RWPE2 (cell line): ENCODE measurements around the gene B4GALT6.

Source experiments
- ATAC-seq: fragments of 200-7000 bp; cut with Tn5 transposase; 3 replicates; pipeline ENCODE4 v1.9.1; 2021; ENCODE audit warnings: low read depth
- DNase-seq: peaks from one replicate; pipeline ENCODE4 v3.0.0-alpha.2; 2020; ENCODE audit warnings: low spot score
- H3K27ac ChIP-seq: fragments of 450-650 bp; 2 replicates; pipeline ENCODE4 v1.5.1; 2017; ENCODE audit warnings: mild to moderate bottlenecking; ENCODE audit not compliant: poor library complexity, severe bottlenecking
- H3K27me3 ChIP-seq: fragments of 250-450 bp; sonication (Bioruptor Pico); 2 replicates; pipeline ENCODE4 v1.5.1; 2021; ENCODE audit warnings: mild to moderate bottlenecking, moderate library complexity; ENCODE audit not compliant: insufficient read depth, poor library complexity, severe bottlenecking
- H3K36me3 ChIP-seq: fragments of 250-450 bp; sonication (Bioruptor Pico); 2 replicates; pipeline ENCODE4 v1.5.1; 2020; ENCODE audit warnings: low read depth, mild to moderate bottlenecking, moderate library complexity
- H3K4me1 ChIP-seq: fragments of 250-450 bp; sonication (Bioruptor Pico); 2 replicates; pipeline ENCODE4 v1.5.1; 2021; ENCODE audit warnings: mild to moderate bottlenecking, moderate library complexity; ENCODE audit not compliant: insufficient read depth, poor library complexity, severe bottlenecking
- H3K4me3 ChIP-seq: fragments of 250-450 bp; sonication (Bioruptor Pico); 2 replicates; pipeline ENCODE4 v1.5.1; 2021; ENCODE audit warnings: mild to moderate bottlenecking, moderate library complexity; ENCODE audit not compliant: severe bottlenecking
- H3K9me3 ChIP-seq: fragments of 250-450 bp; sonication (Bioruptor Pico); 2 replicates; pipeline ENCODE4 v1.5.1; 2021; ENCODE audit warnings: mild to moderate bottlenecking, moderate library complexity; ENCODE audit not compliant: severe bottlenecking
- TF ChIP-seq, protein P1 (sequence below): fragments of 450-650 bp; IDR thresholded peaks from one replicate; pipeline ENCODE4 v1.5.1; 2017; ENCODE audit warnings: mild to moderate bottlenecking, moderate library complexity; ENCODE audit not compliant: poor library complexity, severe bottlenecking

Gene B4GALT6

DNA sequence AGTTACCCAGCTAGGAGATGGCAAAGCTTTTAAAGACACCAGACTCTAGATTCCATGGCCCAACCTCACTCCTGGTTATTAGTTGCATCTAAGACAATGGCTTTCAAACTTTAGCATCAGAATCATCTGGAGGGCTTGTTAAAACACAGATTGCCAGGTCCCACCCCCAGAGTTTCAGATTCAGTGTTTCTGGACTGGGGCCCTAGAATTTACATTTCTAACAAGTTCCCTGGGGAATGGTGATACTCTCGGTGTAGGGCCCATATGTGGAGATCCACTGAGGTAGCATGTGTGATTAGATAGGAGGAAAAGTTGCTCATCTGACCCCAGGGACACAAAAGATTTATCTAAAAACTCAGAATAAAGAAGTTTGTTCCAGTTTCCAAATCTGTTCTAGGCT is 107.2 kb downstream of the B4GALT6 start:
- TF ChIP-seq, protein P1, sequence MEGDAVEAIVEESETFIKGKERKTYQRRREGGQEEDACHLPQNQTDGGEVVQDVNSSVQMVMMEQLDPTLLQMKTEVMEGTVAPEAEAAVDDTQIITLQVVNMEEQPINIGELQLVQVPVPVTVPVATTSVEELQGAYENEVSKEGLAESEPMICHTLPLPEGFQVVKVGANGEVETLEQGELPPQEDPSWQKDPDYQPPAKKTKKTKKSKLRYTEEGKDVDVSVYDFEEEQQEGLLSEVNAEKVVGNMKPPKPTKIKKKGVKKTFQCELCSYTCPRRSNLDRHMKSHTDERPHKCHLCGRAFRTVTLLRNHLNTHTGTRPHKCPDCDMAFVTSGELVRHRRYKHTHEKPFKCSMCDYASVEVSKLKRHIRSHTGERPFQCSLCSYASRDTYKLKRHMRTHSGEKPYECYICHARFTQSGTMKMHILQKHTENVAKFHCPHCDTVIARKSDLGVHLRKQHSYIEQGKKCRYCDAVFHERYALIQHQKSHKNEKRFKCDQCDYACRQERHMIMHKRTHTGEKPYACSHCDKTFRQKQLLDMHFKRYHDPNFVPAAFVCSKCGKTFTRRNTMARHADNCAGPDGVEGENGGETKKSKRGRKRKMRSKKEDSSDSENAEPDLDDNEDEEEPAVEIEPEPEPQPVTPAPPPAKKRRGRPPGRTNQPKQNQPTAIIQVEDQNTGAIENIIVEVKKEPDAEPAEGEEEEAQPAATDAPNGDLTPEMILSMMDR = no peak
- no peak for ATAC-seq
- Histone ChIP-seq H3K4me1 (no peaks in the 10 kb centered on the region), H3K27me3 (no peaks in the 10 kb centered on the region), H3K36me3 (no peaks in the 10 kb centered on the region), H3K4me3 (no peak overlapping the region), H3K9me3 (no peaks in the 10 kb centered on the region), H3K27ac (no peak overlapping the region)
- no peak for DNase-seq

DNA sequence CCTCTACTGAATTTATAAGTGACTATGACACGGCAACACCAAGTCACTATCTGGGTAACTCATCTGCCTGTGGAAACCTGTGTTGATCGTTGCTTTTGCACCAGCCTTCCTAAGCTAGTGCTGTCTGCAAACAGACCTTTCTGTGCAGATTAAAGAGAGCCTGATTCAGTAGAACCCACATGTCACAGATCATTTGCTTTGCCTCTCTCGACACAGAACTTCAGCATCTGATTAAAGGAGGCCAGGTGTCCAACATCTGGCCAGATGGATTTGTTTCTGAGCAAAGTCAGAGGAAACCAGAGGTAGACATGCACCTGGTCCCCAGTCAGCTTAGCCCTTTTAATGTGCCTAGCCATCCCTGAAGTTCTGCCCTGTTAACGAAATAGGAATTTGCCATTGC is 107.7 kb downstream of the B4GALT6 start:
- ATAC-seq (no peak), DNase-seq (no peak)
- no peaks in the 10 kb centered on the region for H3K36me3 ChIP-seq
- TF ChIP-seq, protein P1 = no peak
- no peak overlapping the region for H3K27ac ChIP-seq
- H3K27me3 ChIP-seq = no peaks in the 10 kb centered on the region
- no peak overlapping the region for H3K4me3 ChIP-seq
- H3K9me3 ChIP-seq = no peaks in the 10 kb centered on the region
- H3K4me1 ChIP-seq = no peaks in the 10 kb centered on the region

DNA sequence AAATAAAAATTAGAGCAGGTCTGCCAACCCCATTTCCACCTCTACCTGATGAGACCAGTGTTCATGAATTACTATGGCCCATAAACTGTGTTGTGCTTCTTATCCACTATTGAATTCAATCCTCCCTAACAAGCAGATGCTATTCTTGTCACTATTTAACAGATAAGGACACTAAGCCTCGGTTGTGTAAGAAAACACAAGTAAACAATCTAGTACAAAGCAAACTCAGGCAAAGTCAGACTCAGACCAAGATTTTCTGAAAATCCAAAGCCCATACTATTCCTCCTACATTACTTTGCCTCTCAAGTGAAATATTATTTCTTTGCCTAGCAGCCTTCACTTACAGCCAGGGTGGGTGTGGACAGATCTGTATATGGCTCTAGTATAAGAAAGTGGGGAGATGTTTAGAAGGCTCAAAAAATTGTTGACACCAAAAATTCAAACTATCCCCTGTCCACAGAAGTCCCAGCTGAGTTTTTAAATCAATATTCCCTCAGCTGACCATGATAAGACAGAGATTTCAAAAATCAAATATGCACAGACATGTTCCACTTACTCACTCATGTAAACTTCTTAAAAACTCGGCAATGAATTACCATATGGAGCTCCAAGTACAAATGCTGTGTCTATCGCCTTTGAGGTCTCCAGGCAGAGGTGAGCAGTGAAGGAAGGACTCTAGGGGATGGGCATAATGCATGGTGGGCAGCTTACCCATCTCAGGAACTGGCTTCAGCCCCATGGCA is 108.7 kb downstream of the B4GALT6 start:
- H3K4me3 ChIP-seq = no peak overlapping the region
- H3K36me3 ChIP-seq = no peaks in the 10 kb centered on the region
- no peak for ATAC-seq
- no peaks in the 10 kb centered on the region for H3K4me1 ChIP-seq
- DNase-seq = no peak
- no peaks in the 10 kb centered on the region for H3K9me3 ChIP-seq
- H3K27ac ChIP-seq = no peak overlapping the region
- TF ChIP-seq, protein P1 = no peak
- no peaks in the 10 kb centered on the region for H3K27me3 ChIP-seq

DNA sequence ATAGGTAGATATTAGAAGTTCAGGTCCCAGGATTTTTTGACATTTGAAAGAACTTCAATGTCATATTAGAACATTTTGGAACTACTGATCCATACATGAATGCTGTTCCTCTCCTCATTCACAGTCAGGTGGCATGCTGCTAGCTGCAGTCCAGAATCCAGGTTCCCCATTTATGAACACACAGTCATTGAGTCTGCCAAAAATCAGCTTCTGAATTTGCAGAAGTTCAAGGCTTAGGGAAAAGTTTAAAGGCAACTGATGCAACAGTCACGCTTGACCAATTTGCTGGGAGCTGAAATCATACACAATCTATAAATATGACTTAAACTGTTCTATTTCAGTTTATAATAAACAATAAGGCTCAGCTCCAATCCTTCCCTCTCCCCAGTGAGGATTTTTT is 110.0 kb downstream of the B4GALT6 start:
- no peak for DNase-seq
- no peaks in the 10 kb centered on the region for H3K36me3 ChIP-seq
- no peaks in the 10 kb centered on the region for H3K9me3 ChIP-seq

More for the DNA sequence above, 110.0 kb downstream of the B4GALT6 start:
- H3K27me3 ChIP-seq = no peaks in the 10 kb centered on the region
- ATAC-seq = no peak
- no peaks in the 10 kb centered on the region for H3K4me1 ChIP-seq
- H3K4me3 ChIP-seq = no peak overlapping the region
- H3K27ac ChIP-seq = no peak overlapping the region
- TF ChIP-seq, protein P1 = no peak
